ENCODE results near the gene TTC28.

The TTC28 gene

DNA sequence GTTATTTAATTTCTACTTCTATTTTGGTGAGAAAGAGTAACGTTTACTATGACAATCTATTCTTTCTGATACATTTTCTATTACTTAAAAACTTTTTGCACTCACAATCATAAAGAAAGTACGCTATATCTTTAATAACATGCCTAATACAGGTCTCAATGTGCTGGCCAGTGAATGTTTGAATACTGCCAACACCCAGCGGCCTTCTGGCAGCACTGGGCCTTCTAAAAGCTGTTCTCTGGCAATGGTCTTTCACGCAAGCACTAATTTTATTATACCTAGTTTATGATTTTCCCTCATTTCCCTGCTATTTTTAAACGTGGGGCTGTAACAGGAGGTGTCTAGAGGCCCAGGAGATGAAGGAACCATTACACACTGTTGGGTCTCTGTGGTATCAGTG lies 410.8 kb downstream of the TTC28 start:
- no peak for TF ChIP-seq CTCF (IDR thresholded peaks at IDR 0.05; ENCODE audit: low read depth, low read length, missing control alignments)
- no peak overlapping the region for H3K4me3 ChIP-seq (ENCODE audit: low read depth, low read length)

DNA sequence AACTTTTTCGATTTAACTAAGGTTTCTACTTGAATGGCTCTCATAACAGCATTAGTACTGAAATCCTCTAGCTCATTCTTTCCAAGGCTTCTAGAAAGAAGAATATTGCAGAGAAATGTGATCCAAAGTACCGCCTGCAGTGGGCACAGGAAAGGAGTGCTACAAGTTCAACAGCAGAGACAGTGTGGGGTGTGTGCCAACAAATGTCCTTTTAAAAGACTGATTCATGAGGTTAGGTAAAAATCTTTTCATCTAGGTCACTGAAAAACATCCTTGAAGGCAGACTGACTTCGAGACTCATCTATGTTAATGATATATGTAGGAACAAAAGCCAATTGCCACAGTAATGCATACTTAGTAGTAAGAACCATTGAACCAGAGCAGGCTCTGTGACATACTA lies 411.5 kb downstream of the TTC28 start:
- no peak for DNase-seq (ENCODE audit: low read depth)
- no peak for TF ChIP-seq CTCF (IDR thresholded peaks at IDR 0.05; ENCODE audit: low read depth, low read length, missing control alignments)
- no peak overlapping the region for H3K4me3 ChIP-seq (ENCODE audit: low read depth, low read length)

More for the DNA sequence above, 410.8 kb downstream of the TTC28 start:
- no peak for DNase-seq (ENCODE audit: low read depth)

DNA sequence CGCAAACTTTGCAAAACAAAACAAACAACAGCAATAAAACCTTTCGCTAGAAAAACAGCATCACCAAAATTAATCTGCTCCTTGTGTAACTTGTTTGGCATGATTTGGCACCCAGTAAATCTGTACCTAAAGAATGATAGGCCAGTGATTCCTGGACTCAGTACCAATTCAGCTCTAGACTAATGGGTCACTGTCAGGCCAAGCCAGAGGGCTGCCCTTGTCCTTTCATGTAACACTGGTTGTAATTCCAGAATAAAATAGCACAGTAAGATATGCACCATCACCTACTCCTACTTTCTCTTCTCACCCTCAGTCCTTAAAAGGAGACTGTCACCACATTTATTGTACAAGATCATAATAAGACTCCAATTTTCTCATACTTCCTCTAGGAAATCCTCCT lies 419.0 kb downstream of the TTC28 start:
- no peak for TF ChIP-seq CTCF (IDR thresholded peaks at IDR 0.05; ENCODE audit: low read depth, low read length, missing control alignments)
- DNase-seq (ENCODE audit: low read depth): no peak
- no peak overlapping the region for H3K4me3 ChIP-seq (ENCODE audit: low read depth, low read length)

GRCh38 chr22:28259774-28260312 lies 419.8 kb downstream of the TTC28 start:
- TF ChIP-seq CTCF (IDR thresholded peaks at IDR 0.05; ENCODE audit: low read depth, low read length, missing control alignments): no peak
- no peak for DNase-seq (ENCODE audit: low read depth)
- H3K4me3 ChIP-seq (ENCODE audit: low read depth, low read length): no peak overlapping the region

DNA sequence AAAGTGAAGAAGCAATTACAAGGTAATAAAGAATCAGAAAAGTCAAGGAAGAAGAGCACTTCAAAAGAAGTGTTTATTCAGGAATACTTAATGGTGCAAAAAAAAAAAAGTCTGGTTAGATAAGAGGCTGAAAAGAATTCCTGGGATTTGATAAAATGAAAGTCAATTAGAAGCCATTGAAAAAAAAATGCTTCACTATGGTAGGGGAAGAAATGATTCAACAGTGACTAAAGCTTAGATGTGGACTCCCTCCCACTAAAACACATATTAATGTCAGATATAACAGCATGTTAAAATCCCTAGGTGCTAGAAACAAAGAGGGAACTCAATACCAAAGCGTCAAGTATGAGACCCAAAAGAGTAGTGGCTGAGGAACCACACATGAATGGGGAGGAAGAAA lies 425.2 kb downstream of the TTC28 start:
- TF ChIP-seq CTCF (IDR thresholded peaks at IDR 0.05; ENCODE audit: low read depth, low read length, missing control alignments): no peak
- no peak overlapping the region for H3K4me3 ChIP-seq (ENCODE audit: low read depth, low read length)
- no peak for DNase-seq (ENCODE audit: low read depth)

- no peak for TF ChIP-seq CTCF (IDR thresholded peaks at IDR 0.05; ENCODE audit: low read depth, low read length, missing control alignments)
- no peak overlapping the region for H3K4me3 ChIP-seq (ENCODE audit: low read depth, low read length)
- DNase-seq (ENCODE audit: low read depth): no peak
These were observed 427.1 kb downstream of the TTC28 start for GRCh38 chr22:28252539-28252938.

- TF ChIP-seq CTCF (IDR thresholded peaks at IDR 0.05; ENCODE audit: low read depth, low read length, missing control alignments): no peak
- DNase-seq (ENCODE audit: low read depth): no peak
- H3K4me3 ChIP-seq (ENCODE audit: low read depth, low read length): no peak overlapping the region
These were observed 429.5 kb downstream of the TTC28 start for GRCh38 chr22:28250036-28250695.
